ENCODE data around the gene TES. TPM values are rescaled to one million over a fixed set of nuclear protein-coding genes. Genes with fewer than 3 reads are reported as not detected.

The TES gene
- total and polyA plus RNA-seq, 9 of the 15 experiments (the other 6 are each of a cell fraction or from before 2014, with no cell fraction given): 20.7 to 61.6 (median 53.8) TPM

DNA sequence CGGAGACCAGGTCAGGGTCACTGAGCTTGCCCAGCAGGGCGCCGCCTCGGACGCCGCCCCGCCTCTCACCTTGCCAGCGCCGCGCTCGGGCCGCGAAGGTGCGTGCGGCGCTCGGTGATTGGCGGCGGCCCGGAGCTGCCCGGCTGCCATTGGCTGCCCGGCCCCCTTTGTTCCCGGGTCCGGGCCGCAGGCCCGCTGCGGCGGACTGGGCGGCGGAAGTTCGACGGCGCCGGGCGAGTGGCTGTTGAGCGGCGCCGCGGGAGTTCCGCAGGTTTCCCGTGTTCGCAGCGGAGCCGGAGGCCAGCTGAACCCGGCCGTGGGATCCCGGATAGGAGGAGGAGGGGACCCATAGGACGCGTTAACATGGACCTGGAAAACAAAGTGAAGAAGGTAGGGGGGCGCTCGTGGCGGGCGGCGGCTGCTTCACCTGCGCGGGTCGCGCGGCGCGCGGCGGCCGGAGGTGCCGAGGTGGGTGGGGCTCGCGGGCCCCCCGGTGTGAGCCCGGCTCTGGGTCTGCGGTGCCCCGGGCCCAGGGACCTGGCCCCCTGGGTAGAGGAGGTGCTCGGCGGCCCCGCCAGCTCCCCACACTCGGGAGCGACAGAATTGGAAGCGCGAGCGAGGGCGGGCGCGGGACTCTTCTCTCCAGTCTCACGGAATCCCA lies at the start of gene TES (continued):
- TF ChIP-seq, protein P1, sequence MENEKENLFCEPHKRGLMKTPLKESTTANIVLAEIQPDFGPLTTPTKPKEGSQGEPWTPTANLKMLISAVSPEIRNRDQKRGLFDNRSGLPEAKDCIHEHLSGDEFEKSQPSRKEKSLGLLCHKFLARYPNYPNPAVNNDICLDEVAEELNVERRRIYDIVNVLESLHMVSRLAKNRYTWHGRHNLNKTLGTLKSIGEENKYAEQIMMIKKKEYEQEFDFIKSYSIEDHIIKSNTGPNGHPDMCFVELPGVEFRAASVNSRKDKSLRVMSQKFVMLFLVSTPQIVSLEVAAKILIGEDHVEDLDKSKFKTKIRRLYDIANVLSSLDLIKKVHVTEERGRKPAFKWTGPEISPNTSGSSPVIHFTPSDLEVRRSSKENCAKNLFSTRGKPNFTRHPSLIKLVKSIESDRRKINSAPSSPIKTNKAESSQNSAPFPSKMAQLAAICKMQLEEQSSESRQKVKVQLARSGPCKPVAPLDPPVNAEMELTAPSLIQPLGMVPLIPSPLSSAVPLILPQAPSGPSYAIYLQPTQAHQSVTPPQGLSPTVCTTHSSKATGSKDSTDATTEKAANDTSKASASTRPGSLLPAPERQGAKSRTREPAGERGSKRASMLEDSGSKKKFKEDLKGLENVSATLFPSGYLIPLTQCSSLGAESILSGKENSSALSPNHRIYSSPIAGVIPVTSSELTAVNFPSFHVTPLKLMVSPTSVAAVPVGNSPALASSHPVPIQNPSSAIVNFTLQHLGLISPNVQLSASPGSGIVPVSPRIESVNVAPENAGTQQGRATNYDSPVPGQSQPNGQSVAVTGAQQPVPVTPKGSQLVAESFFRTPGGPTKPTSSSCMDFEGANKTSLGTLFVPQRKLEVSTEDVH (IDR thresholded peaks at IDR 0.05; ENCODE audit: low read depth, partially characterized antibody): no peak
- TF ChIP-seq HIVEP1 (CRISPR knock-in tag; IDR thresholded peaks at IDR 0.05) (0 out of 2 replicates have a peak, but pooled peaks have one; percentile 66), NR2F6 (CRISPR knock-in tag; IDR thresholded peaks at IDR 0.05) (peak; percentile 76; the same call in 1 of the 2 replicates)

GRCh38 chr7:116161728-116162127 lies 48.6 kb upstream of the TES start:
- Histone ChIP-seq H4K20me1 (replicated peaks; ENCODE audit: control insufficient read depth, insufficient read depth, low read length) (no peaks in the 10 kb centered on the region), H3K4me3 (no peak overlapping the region), H3K9ac (ENCODE audit: insufficient read depth in 1 of 2, low read depth in 2 of 2, low read length in 2 of 2) (no peak overlapping the region), H3K4me1 (replicated peaks in 1 of 2; ENCODE audit: control insufficient read depth in 2 of 2, insufficient read depth in 2 of 2, low read length in 2 of 2) (no peaks in the 10 kb centered on the region), H3K9me3 (replicated peaks; ENCODE audit: control insufficient read depth, insufficient read depth, low read depth, low read length) (no peaks in the 10 kb centered on the region), H3K27me3 (ENCODE audit: control insufficient read depth in 2 of 2, insufficient read depth in 2 of 2, low read length in 2 of 2) (no peaks in the 10 kb centered on the region), H3K36me3 (ENCODE audit: control insufficient read depth, insufficient read depth, low read length) (no peaks in the 10 kb centered on the region), H2AFZ (ENCODE audit: low read depth, low read length) (no peak overlapping the region), H3K79me2 (ENCODE audit: control insufficient read depth, insufficient read depth, low read length) (no peaks in the 10 kb centered on the region), H3K4me2 (ENCODE audit: insufficient read depth, low read length) (no peak overlapping the region), H3K9me1 (ENCODE audit: control insufficient read depth, insufficient read depth, low read length) (no peaks in the 10 kb centered on the region), H3K27ac (ENCODE audit: extremely low read depth, low read depth, low read length) (no peak overlapping the region)
- ChIA-PET POLR2A (no interaction called here), CTCF (ENCODE audit: low intra/inter-chr PET ratio) (no interaction called here)
- no peak for FAIRE-seq
- intact Hi-C loops (cut with micrococcal nuclease): no loop called here
- no TSS peak for BruUV-seq (replicated peaks)
- TF ChIP-seq ZNF217 (CRISPR knock-in tag; IDR thresholded peaks at IDR 0.05): no peak
- TF ChIP-seq HEY1 (CRISPR knock-in tag; IDR thresholded peaks at IDR 0.05; ENCODE audit: borderline replicate concordance): no peak
- no peak for TF ChIP-seq ARNT (IDR thresholded peaks at IDR 0.05)
- no peak for TF ChIP-seq ZNF263 (CRISPR knock-in tag; IDR thresholded peaks at IDR 0.05; ENCODE audit: borderline replicate concordance)
- TF ChIP-seq ZNF583 (CRISPR knock-in tag; IDR thresholded peaks at IDR 0.05): no peak
- TF ChIP-seq ZNF3 (CRISPR knock-in tag; IDR thresholded peaks at IDR 0.05): no peak
- TF ChIP-seq, protein P2, sequence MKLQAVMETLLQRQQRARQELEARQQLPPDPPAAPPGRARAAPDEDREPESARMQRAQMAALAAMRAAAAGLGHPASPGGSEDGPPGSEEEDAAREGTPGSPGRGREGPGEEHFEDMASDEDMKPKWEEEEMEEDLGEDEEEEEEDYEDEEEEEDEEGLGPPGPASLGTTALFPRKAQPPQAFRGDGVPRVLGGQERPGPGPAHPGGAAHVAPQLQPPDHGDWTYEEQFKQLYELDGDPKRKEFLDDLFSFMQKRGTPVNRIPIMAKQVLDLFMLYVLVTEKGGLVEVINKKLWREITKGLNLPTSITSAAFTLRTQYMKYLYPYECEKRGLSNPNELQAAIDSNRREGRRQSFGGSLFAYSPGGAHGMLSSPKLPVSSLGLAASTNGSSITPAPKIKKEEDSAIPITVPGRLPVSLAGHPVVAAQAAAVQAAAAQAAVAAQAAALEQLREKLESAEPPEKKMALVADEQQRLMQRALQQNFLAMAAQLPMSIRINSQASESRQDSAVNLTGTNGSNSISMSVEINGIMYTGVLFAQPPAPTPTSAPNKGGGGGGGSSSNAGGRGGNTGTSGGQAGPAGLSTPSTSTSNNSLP (IDR thresholded peaks at IDR 0.05; ENCODE audit: borderline replicate concordance, low read depth, low read length): no peak
- no peak for TF ChIP-seq CSDE1 (IDR thresholded peaks at IDR 0.05)
- TF ChIP-seq PCBP2 (IDR thresholded peaks at IDR 0.05; ENCODE audit: low read depth, low read length, poor library complexity, severe bottlenecking): no peak
- TF ChIP-seq PURB (CRISPR knock-in tag; IDR thresholded peaks at IDR 0.05; ENCODE audit: low read depth): no peak
- TF ChIP-seq POLR3A (IDR thresholded peaks at IDR 0.05; ENCODE audit: borderline replicate concordance, extremely low read depth, insufficient read depth, insufficient read length): no peak
- DNase-seq (ENCODE audit: extremely low read depth in 1 of 4, low spot score in 3 of 4): no peak
- in situ Hi-C loops (cut with MboI): no loop called here
- no peak for ATAC-seq

Measured in K562 (cell line).